ENCODE results near the gene PANK2.

DNA sequence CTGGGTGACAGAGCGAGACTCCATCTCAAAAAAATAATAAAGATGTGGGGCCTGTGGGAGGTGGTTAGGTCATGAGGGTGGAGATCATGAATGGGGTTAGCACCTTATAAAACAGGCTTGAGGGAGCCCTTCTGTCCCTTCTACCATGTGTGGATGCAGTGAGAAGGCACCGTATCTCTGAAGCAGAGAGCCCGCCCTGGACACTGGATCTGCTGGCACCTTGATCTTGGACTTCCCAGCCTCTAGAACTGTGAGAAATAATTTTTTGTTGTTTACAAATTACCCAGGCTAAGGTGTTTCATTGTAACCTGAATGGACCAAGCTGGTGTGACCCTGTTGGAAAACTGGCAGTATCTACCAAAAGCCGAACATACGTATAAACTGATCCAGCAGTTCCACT lies 15.7 kb upstream of the PANK2 start:
- TF ChIP-seq, protein P1, sequence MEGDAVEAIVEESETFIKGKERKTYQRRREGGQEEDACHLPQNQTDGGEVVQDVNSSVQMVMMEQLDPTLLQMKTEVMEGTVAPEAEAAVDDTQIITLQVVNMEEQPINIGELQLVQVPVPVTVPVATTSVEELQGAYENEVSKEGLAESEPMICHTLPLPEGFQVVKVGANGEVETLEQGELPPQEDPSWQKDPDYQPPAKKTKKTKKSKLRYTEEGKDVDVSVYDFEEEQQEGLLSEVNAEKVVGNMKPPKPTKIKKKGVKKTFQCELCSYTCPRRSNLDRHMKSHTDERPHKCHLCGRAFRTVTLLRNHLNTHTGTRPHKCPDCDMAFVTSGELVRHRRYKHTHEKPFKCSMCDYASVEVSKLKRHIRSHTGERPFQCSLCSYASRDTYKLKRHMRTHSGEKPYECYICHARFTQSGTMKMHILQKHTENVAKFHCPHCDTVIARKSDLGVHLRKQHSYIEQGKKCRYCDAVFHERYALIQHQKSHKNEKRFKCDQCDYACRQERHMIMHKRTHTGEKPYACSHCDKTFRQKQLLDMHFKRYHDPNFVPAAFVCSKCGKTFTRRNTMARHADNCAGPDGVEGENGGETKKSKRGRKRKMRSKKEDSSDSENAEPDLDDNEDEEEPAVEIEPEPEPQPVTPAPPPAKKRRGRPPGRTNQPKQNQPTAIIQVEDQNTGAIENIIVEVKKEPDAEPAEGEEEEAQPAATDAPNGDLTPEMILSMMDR (IDR thresholded peaks at IDR 0.05; ENCODE audit: borderline replicate concordance, extremely low read depth, low read length, poor library complexity, severe bottlenecking) = no peak
- TF ChIP-seq EZH2 (IDR thresholded peaks at IDR 0.05; ENCODE audit: borderline replicate concordance, low read depth, low read length, severe bottlenecking) = no peak
